Thyroid gland (tissue), 4 donors: Measurements from ENCODE around the gene TRIM13.
"Not testable (repeated sequence)": the region's sequence is repeated elsewhere in the genome, so short reads cannot be mapped to it uniquely, and the experiment has no call there.

Source experiments
- POLR2A ChIP-seq, 2 donors: fragments of 450-650 bp; IDR thresholded peaks; one replicate each; pipeline ENCODE4 v1.6.1; 2017; ENCODE audit warnings: antibody characterized with exemption in 2 of 2, mild to moderate bottlenecking in 2 of 2, moderate library complexity in 1 of 2
- TF ChIP-seq, protein P1 (sequence below), 6 experiments: fragments of 200-600 bp in 3 of 6; fragments of 450-650 bp in 3 of 6; sonication (generic) in 3 of 6; IDR thresholded peaks; one replicate each; pipeline ENCODE4 v1.5.1; 2016 to 2019; ENCODE audit warnings: antibody characterized with exemption in 6 of 6, mild to moderate bottlenecking in 2 of 6, inconsistent platforms in 1 of 6, moderate library complexity in 1 of 6

DNA sequence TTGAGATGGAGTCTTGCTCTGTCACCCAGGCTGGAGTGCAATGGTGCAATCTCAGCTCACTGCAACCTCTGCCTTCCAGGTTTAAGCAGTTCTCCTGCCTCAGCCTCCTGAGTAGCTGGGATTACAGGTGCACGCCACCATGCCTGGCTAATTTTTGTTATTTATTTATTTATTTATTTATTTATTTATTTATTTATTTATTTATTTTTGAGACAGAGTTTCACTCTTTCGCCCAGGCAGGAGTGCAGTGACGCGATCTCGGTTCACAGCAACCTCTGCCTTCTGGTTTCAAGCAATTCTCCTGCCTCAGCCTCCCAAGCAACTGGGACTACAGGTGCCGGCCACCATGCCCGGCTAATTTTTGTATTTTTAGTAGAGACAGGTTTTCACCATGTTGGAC lies 65.5 kb downstream of the TRIM13 start:
- TF ChIP-seq, protein P1, sequence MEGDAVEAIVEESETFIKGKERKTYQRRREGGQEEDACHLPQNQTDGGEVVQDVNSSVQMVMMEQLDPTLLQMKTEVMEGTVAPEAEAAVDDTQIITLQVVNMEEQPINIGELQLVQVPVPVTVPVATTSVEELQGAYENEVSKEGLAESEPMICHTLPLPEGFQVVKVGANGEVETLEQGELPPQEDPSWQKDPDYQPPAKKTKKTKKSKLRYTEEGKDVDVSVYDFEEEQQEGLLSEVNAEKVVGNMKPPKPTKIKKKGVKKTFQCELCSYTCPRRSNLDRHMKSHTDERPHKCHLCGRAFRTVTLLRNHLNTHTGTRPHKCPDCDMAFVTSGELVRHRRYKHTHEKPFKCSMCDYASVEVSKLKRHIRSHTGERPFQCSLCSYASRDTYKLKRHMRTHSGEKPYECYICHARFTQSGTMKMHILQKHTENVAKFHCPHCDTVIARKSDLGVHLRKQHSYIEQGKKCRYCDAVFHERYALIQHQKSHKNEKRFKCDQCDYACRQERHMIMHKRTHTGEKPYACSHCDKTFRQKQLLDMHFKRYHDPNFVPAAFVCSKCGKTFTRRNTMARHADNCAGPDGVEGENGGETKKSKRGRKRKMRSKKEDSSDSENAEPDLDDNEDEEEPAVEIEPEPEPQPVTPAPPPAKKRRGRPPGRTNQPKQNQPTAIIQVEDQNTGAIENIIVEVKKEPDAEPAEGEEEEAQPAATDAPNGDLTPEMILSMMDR (IDR thresholded peaks at IDR 0.05), result not testable (repeated sequence)
- not testable (repeated sequence) for TF ChIP-seq POLR2A (IDR thresholded peaks at IDR 0.05)
